ENCODE results near the gene MSL3. TPM values are rescaled to one million over a fixed set of nuclear protein-coding genes. Genes with fewer than 3 reads are reported as not detected.

MSL3 gene
- total RNA-seq, 1 experiment from 2014 or later: 13.4 TPM

- TF ChIP-seq USF1 (CRISPR knock-in tag; IDR thresholded peaks at IDR 0.05) (no peak), CREB1 (CRISPR knock-in tag; IDR thresholded peaks at IDR 0.05) (no peak), ZNF263 (CRISPR knock-in tag; IDR thresholded peaks at IDR 0.05; ENCODE audit: low read depth) (no peak), ZNF423 (CRISPR knock-in tag; IDR thresholded peaks at IDR 0.05) (no peak), SOX15 (CRISPR knock-in tag; IDR thresholded peaks at IDR 0.05) (no peak), ATF3 (CRISPR knock-in tag; conservative IDR thresholded peaks at IDR 0.05) (no peak), EMX1 (CRISPR knock-in tag; IDR thresholded peaks at IDR 0.05) (no peak), ATF1 (CRISPR knock-in tag; IDR thresholded peaks at IDR 0.05) (no peak), RORB (CRISPR knock-in tag; IDR thresholded peaks at IDR 0.05) (no peak), ELF4 (CRISPR knock-in tag; IDR thresholded peaks at IDR 0.05; ENCODE audit: low read depth) (no peak), ARID4B (CRISPR knock-in tag; IDR thresholded peaks at IDR 0.05; ENCODE audit: borderline replicate concordance) (no peak)
Measured at GRCh38 chrX:11789809-11790208, 31.8 kb downstream of the MSL3 start (continued).

- H3K4me3 Mint-ChIP-seq: no peak overlapping the region
- peaks cover 12% of the 10 kb centered on the region for H3K4me1 Mint-ChIP-seq
- DNase-seq (ENCODE audit: low spot score) (peak; percentile 8), ATAC-seq (no peak)
- H3K27ac Mint-ChIP-seq: no peak overlapping the region
- H3K9me3 Mint-ChIP-seq: no peaks in the 10 kb centered on the region
- H3K27me3 Mint-ChIP-seq (ENCODE audit: low read depth): no peaks in the 10 kb centered on the region
- ChIA-PET CTCF (no interaction called here), POLR2A (no interaction called here)
- no peaks in the 10 kb centered on the region for H3K36me3 Mint-ChIP-seq
- TF ChIP-seq PRDM15 (CRISPR knock-in tag; IDR thresholded peaks at IDR 0.05) (no peak), CDX4 (CRISPR knock-in tag; IDR thresholded peaks at IDR 0.05; ENCODE audit: borderline replicate concordance) (no peak), NFATC4 (CRISPR knock-in tag; IDR thresholded peaks at IDR 0.05) (no peak), CTCF (IDR thresholded peaks at IDR 0.05) (no peak), ATF6 (CRISPR knock-in tag; IDR thresholded peaks at IDR 0.05) (no peak), SOX15 (CRISPR knock-in tag; IDR thresholded peaks at IDR 0.05) (no peak), RORB (CRISPR knock-in tag; IDR thresholded peaks at IDR 0.05) (no peak), ERG (CRISPR knock-in tag; IDR thresholded peaks at IDR 0.05) (no peak), ZNF317 (CRISPR knock-in tag; IDR thresholded peaks at IDR 0.05; ENCODE audit: borderline replicate concordance, low read depth) (no peak), ZNF512 (CRISPR knock-in tag; IDR thresholded peaks at IDR 0.05; ENCODE audit: borderline replicate concordance) (no peak)
Measured at GRCh38 chrX:11791090-11791489, 33.1 kb downstream of the MSL3 start.
